ENCODE measurements around the gene PSMD14.
"Not testable (repeated sequence)": the region's sequence is repeated elsewhere in the genome, so short reads cannot be mapped to it uniquely, and the experiment has no call there.

Gene PSMD14

DNA sequence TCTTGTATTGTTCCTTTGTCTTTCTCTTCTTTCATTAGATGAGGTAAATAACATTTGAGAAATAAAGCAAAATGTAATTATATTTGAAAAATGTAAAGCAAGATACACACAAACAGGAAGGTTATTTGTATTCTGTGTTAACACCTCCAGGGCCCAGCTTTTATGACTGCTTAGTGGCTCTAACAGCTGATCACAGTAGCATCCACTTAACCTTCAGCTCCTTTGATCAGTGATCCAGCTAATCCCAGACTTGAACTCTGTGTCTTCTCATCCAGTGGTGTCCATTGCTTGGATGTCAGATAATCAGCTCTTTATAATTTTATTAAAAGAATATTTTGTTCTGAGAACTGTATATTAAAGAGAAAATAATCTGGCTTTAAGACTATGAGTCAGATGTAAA lies 44.5 kb downstream of the PSMD14 start:
- ATAC-seq (ENCODE audit: low read depth) (no peak), DNase-seq (ENCODE audit: low spot score in 2 of 2) (no peak)
- Mint-ChIP-seq H3K4me1 (peaks cover 29% of the 10 kb centered on the region), H3K27ac (no peak overlapping the region), H3K4me3 (no peak overlapping the region), H3K9me3 (peaks cover 3% of the 10 kb centered on the region), H3K36me3 (peaks cover 15% of the 10 kb centered on the region), H3K27me3 (no peaks in the 10 kb centered on the region)

DNA sequence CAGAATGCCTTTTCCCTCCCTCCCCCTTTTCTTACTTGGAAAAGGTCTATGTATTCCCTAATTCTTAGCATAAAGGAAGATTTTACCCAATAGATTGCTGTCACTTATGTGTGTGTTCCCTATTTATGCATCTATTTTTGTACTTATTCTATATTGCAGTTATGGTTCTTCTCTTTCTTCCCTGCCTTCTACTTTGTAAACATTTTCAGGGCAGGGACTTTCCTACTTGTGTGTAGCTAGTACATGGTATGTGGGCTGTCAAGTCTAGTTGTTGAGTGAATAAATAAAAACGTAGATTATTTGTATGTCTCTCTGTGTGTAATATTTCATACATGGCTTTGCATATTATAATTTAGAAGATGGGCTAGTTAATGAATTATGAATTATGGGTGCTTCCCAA lies 45.3 kb downstream of the PSMD14 start:
- Mint-ChIP-seq H3K9me3 (peaks cover 4% of the 10 kb centered on the region), H3K27ac (no peak overlapping the region), H3K27me3 (no peaks in the 10 kb centered on the region), H3K36me3 (peaks cover 18% of the 10 kb centered on the region), H3K4me3 (no peak overlapping the region), H3K4me1 (peaks cover 29% of the 10 kb centered on the region)
- ATAC-seq (ENCODE audit: low read depth): no peak
- DNase-seq (ENCODE audit: low spot score in 2 of 2): no peak

DNA sequence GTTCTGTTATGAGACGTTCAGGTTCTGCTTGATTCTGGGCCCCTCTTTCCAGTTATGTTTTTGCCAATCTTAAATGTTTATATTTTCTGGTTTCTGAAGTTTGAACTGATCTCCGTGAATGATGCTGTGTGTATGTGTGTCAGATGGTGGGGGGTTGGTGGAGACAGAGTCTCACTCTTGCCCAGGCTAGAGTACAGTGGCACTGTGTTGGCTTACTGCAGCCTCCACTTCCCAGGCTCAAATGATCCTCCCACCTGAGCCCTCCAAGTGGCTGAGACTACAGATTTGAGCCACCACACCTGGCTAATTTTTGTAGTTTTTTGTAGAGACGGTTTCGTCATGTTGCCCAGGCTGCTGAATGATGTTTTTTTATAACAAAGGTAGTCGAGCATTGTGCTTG lies 45.9 kb downstream of the PSMD14 start:
- H3K4me3 Mint-ChIP-seq: no peak overlapping the region
- H3K36me3 Mint-ChIP-seq: peaks cover 14% of the 10 kb centered on the region
- ATAC-seq (ENCODE audit: low read depth) (no peak), DNase-seq (ENCODE audit: low spot score in 2 of 2) (no peak)
- H3K27me3 Mint-ChIP-seq: no peaks in the 10 kb centered on the region
- no peak overlapping the region for H3K27ac Mint-ChIP-seq
- peaks cover 4% of the 10 kb centered on the region for H3K9me3 Mint-ChIP-seq
- H3K4me1 Mint-ChIP-seq: peaks cover 26% of the 10 kb centered on the region

DNA sequence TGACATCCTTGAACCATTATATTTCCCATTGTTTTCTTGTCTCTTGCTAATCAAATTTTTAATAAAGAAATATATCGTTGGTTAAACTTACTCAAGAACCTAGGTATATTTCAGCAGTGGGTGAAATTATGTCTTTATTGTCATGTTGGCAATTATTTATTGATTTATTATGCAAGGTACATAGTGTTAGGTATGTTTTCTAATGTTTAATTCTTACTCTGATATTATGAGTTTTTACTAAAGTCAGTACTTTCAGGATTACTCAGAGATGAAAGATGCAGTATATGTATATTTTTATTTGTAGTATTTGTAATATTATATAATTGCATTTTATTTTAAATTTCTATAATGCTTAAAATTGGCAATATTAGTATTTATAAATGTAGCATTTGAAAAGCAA lies 46.9 kb downstream of the PSMD14 start:
- peaks cover 21% of the 10 kb centered on the region for H3K4me1 Mint-ChIP-seq
- DNase-seq (ENCODE audit: low spot score in 2 of 2): no peak
- peaks cover 4% of the 10 kb centered on the region for H3K9me3 Mint-ChIP-seq
- H3K36me3 Mint-ChIP-seq: peaks cover 10% of the 10 kb centered on the region
- no peak overlapping the region for H3K27ac Mint-ChIP-seq
- H3K4me3 Mint-ChIP-seq: no peak overlapping the region
- no peaks in the 10 kb centered on the region for H3K27me3 Mint-ChIP-seq
- ATAC-seq (ENCODE audit: low read depth): no peak

DNA sequence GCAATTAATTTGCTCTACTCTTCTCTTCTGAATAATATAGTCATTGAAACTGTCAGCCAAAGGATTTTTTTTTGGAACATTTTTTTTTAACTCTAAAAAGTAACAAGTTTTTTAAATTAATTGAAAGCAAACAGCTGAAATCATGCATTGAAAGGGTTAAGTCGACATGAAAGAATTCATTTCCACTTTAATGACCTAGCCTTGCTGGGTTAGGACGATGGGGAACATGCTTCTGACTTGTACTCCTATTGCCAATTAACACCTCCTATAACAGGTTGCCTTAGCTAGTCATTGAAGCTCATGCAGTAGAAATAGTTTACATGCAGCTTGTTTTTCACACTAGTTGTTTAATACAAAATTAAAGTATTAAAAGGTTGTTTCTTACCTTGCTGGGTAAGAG lies 47.8 kb downstream of the PSMD14 start:
- Mint-ChIP-seq H3K27ac (no peak overlapping the region), H3K4me3 (no peak overlapping the region), H3K4me1 (peaks cover 18% of the 10 kb centered on the region), H3K9me3 (peaks cover 4% of the 10 kb centered on the region), H3K36me3 (peaks cover 11% of the 10 kb centered on the region), H3K27me3 (no peaks in the 10 kb centered on the region)
- ATAC-seq (ENCODE audit: low read depth) (no peak), DNase-seq (ENCODE audit: low spot score in 2 of 2) (no peak)

DNA sequence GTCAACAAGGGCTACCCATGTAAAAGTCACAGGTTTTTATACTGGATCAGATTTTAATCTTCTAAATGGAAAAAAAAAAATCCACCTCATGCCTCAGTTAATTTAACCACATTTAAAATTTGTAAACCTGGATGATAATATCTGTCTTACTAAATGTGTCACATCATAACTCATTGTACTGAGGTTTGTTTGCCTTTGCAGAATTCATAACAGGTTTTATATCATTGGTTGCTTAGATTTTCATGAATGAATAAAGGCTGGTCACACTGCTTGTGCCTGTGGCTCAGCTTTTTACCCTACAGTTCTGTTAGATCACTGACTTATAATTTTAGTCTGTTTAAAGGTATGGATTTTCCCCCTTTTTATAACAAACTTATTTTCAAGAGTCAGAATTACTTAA lies 48.9 kb downstream of the PSMD14 start:
- no peak overlapping the region for H3K27ac Mint-ChIP-seq
- no peak for ATAC-seq (ENCODE audit: low read depth)

DNA sequence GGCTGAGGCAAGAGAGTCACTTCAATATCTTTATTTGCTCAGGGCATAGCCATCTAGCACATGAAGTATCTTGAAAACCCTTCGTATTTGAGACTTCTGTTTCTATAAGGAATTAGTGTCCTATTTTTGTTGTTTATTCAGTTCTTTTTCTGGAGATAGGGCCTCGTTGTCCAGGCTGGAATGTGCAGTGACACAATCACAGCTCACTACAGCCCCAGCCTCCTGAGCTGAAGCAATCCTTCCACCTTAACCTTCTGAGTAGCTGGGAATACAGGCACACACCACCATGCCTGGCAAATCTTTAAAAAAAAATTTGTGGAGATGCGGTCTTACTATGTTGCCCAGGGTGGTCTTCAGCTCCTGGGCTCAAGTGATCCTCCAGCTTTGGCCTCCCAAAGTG lies 50.6 kb downstream of the PSMD14 start:
- Mint-ChIP-seq H3K4me1 (peaks cover 6% of the 10 kb centered on the region), H3K36me3 (peaks cover 12% of the 10 kb centered on the region)
- no peak for ATAC-seq (ENCODE audit: low read depth)

More for the DNA sequence above, 48.9 kb downstream of the PSMD14 start:
- H3K4me3 Mint-ChIP-seq: no peak overlapping the region
- no peak for DNase-seq (ENCODE audit: low spot score in 2 of 2)
- H3K4me1 Mint-ChIP-seq: peaks cover 11% of the 10 kb centered on the region
- H3K27me3 Mint-ChIP-seq: no peaks in the 10 kb centered on the region
- peaks cover 9% of the 10 kb centered on the region for H3K36me3 Mint-ChIP-seq
- H3K9me3 Mint-ChIP-seq: peaks cover 3% of the 10 kb centered on the region

DNA sequence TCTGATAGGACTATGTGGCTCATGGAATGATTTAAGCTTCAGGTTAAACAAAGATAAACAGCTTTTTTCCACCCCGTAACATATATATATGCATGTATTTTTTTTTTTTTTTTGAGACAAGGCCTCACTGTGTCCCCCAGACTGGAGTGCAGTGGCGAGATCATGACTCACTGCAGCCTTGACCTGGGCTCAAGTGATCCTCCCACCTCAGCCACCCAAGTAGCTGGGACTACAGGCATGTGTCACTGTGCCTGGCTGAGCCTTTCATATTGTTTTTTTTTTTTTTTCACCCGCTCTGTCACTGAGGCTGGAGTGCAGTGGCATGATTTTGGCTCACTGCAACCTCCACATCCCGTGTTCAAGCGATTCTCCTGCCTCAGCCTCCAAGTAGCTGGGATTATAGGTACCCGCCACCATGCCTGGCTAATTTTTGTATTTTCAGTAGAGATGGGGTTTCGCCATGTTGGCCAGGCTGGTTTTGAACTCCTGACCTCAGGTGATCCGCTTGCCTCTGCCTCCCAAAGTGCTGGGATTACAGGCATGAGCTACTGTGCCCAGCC lies 52.0 kb downstream of the PSMD14 start:
- peaks cover 14% of the 10 kb centered on the region for H3K36me3 Mint-ChIP-seq
- not testable (repeated sequence) for H3K4me3 Mint-ChIP-seq; H3K4me1 Mint-ChIP-seq; DNase-seq (ENCODE audit: low spot score in 2 of 2); H3K27ac Mint-ChIP-seq; H3K27me3 Mint-ChIP-seq; H3K9me3 Mint-ChIP-seq; ATAC-seq (ENCODE audit: low read depth)

More for the DNA sequence above, 50.6 kb downstream of the PSMD14 start:
- no peak overlapping the region for H3K27ac Mint-ChIP-seq
- no peak for DNase-seq (ENCODE audit: low spot score in 2 of 2)
- H3K9me3 Mint-ChIP-seq: peaks cover 5% of the 10 kb centered on the region
- H3K27me3 Mint-ChIP-seq: no peaks in the 10 kb centered on the region
- no peak overlapping the region for H3K4me3 Mint-ChIP-seq

DNA sequence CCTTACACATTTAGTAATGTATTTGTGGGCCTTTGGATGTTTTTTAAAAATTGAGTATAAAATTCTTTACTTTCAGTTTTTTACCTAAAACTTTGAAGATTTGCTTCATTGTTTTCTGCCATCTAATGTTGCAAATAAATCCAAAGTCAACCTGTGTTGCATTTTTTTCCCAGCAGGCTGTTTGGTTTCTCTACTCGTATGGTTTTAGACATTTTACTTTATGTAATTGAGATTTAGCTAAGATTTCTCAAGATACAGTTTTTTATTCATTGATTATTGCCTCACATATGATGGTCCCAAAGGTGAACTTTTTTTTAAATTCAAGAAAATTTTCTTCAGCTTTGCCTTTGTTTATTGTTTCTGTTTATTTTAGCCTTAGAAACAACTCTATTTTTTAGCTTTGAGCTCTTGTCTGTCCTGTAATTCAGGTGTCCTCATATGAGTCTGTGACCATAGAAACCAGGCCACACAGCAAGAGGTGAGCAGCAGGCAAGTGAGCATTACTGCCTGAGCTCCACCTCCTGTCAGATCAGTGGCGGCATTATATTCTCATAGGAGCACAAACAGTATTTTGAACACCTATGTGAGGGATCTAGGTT lies 54.4 kb downstream of the PSMD14 start:
- Mint-ChIP-seq H3K27me3 (no peaks in the 10 kb centered on the region), H3K4me1 (peaks cover 4% of the 10 kb centered on the region), H3K4me3 (no peak overlapping the region), H3K9me3 (peaks cover 5% of the 10 kb centered on the region), H3K36me3 (peaks cover 16% of the 10 kb centered on the region), H3K27ac (no peak overlapping the region)
- DNase-seq (ENCODE audit: low spot score in 2 of 2) (no peak), ATAC-seq (ENCODE audit: low read depth) (no peak)

DNA sequence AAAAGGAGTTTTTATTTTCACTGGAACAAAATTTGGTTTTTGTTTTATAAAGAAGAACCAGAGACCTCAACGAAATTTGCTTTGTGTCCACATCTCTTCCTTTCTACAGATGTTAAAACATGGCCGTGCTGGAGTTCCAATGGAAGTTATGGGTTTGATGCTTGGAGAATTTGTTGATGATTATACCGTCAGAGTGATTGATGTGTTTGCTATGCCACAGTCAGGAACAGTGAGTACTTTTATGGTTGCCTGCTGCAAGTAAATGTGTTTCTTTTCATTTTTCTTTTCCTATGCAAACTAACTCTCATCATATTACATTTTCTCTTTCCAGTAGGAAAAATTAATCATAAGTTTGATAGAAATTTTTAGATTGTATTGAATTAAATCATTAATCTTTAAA lies 59.5 kb downstream of the PSMD14 start:
- Mint-ChIP-seq H3K36me3 (peaks cover 22% of the 10 kb centered on the region), H3K27ac (no peak overlapping the region), H3K4me1 (peaks cover 4% of the 10 kb centered on the region), H3K9me3 (peaks cover 2% of the 10 kb centered on the region), H3K4me3 (no peak overlapping the region), H3K27me3 (no peaks in the 10 kb centered on the region)
- DNase-seq (ENCODE audit: low spot score in 2 of 2) (no peak), ATAC-seq (ENCODE audit: low read depth) (no peak)

DNA sequence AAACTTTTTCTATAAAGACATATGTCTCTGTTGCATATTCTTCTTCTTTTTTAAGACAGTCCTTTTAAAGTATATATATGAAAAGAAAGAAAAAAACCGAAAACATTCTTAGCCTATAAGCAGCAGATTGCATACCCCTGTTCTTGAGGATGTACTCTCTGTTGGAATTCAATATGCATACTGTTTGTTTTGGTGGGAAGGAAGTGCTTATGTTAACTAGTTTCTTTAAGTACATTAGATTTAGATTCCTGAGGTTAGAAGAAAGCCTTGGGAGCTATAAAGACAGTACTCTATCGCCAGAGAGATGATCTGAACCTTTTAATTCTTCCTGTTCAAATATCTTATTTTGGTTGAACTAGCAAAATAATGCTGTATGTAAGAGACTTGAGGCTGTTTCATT lies 61.1 kb downstream of the PSMD14 start:
- Mint-ChIP-seq H3K27me3 (no peaks in the 10 kb centered on the region), H3K9me3 (no peaks in the 10 kb centered on the region), H3K4me1 (peaks cover 2% of the 10 kb centered on the region), H3K4me3 (no peak overlapping the region), H3K36me3 (peaks cover 19% of the 10 kb centered on the region), H3K27ac (no peak overlapping the region)
- ATAC-seq (ENCODE audit: low read depth): no peak
- no peak for DNase-seq (ENCODE audit: low spot score in 2 of 2)

DNA sequence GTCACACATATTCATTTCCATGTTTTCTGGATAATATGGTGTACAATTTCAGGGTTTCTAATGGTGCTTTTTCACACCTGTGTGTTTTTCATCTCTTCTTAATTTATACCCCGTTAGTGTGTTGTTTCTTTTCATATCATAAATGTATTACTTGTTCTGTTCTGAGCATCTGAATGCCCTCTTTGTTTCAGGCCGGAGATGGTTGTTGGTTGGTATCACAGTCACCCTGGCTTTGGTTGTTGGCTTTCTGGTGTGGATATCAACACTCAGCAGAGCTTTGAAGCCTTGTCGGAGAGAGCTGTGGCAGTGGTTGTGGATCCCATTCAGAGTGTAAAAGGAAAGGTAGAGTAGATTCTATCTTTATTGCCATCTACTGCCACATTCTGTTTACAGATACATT lies 62.8 kb downstream of the PSMD14 start:
- no peaks in the 10 kb centered on the region for H3K9me3 Mint-ChIP-seq
- no peak overlapping the region for H3K4me3 Mint-ChIP-seq
- H3K4me1 Mint-ChIP-seq: no peaks in the 10 kb centered on the region
- DNase-seq (ENCODE audit: low spot score in 2 of 2): no peak
- no peaks in the 10 kb centered on the region for H3K27me3 Mint-ChIP-seq
- H3K27ac Mint-ChIP-seq: no peak overlapping the region
- H3K36me3 Mint-ChIP-seq: peaks cover 16% of the 10 kb centered on the region
- no peak for ATAC-seq (ENCODE audit: low read depth)

DNA sequence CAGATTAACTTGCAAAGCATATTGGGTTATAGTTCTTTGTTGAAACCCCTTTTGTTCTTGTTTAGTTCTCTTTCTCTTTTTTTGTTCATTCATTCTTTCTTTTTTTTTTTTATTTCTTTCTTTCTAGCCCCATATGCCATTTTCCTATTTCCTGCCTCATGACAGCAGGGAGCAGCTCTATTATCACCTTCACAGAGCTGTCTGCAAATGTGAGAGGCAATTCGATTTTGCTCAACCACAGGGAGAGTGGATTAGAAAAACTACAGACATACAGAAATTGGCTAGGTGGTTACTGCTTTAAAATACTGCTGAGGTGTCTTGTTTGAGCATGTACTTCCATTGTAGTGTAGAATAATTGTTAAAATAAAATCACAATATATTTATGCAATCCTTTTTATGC lies 63.6 kb downstream of the PSMD14 start:
- H3K4me1 Mint-ChIP-seq: no peaks in the 10 kb centered on the region
- H3K36me3 Mint-ChIP-seq: peaks cover 16% of the 10 kb centered on the region
- ATAC-seq (ENCODE audit: low read depth) (no peak), DNase-seq (ENCODE audit: low spot score in 2 of 2) (no peak)
- H3K27ac Mint-ChIP-seq: no peak overlapping the region
- no peaks in the 10 kb centered on the region for H3K27me3 Mint-ChIP-seq
- no peaks in the 10 kb centered on the region for H3K9me3 Mint-ChIP-seq
- H3K4me3 Mint-ChIP-seq: no peak overlapping the region

DNA sequence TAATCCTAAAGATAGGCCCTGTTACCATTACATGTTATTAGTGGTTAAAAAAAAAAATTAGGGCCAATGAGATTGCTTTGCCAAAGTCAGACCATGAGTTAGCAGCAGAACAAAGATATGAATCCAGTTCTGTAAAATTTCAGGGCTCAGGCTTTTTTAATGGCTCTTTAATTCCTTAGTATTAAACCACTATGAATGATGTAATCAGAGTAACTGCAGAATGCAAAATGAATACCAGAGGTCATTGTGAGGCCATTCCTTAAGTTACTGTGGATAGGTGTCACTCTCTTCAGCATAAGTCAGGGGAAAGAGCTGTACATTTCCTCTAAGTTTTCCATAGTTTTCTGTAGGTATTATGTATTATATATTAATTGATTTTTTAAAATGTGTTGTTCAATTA lies 65.7 kb downstream of the PSMD14 start:
- Mint-ChIP-seq H3K4me3 (no peak overlapping the region), H3K9me3 (no peaks in the 10 kb centered on the region), H3K36me3 (peaks cover 16% of the 10 kb centered on the region), H3K4me1 (no peaks in the 10 kb centered on the region), H3K27ac (no peak overlapping the region), H3K27me3 (no peaks in the 10 kb centered on the region)
- DNase-seq (ENCODE audit: low spot score in 2 of 2) (no peak), ATAC-seq (ENCODE audit: low read depth) (no peak)

DNA sequence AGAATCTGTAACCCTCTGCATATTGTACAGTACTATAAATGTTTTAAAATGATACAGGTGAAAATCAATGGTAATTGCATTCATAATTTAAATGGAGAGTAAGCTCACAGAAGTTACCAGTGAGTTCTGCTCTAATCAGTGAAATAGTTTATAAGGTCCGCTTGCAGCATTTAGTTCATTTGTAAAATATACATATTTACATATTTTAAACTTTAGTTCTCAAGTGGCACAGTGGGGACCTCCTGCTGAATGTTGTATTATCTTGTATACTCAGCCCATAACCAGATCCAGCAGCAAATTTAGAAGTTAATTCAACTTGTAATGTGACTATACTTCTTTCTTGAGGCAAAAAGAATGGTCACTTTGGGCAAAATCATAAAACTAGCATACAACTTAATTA lies 66.2 kb downstream of the PSMD14 start:
- Mint-ChIP-seq H3K4me1 (no peaks in the 10 kb centered on the region), H3K27ac (no peak overlapping the region), H3K9me3 (no peaks in the 10 kb centered on the region), H3K4me3 (no peak overlapping the region), H3K27me3 (no peaks in the 10 kb centered on the region), H3K36me3 (peaks cover 19% of the 10 kb centered on the region)
- no peak for ATAC-seq (ENCODE audit: low read depth)
- DNase-seq (ENCODE audit: low spot score in 2 of 2): no peak

Measured in memory B cell (primary cell).